Type B pancreatic cell (in vitro differentiated cells): Measurements from ENCODE around the gene MTREX. TPM values are rescaled to one million over a fixed set of nuclear protein-coding genes. Genes with fewer than 3 reads are reported as not detected.
A peak's percentile ranks its signal among the peaks of the same experiment; 100 is the strongest.

Experiments
- DNase-seq: peaks from one replicate; pipeline ENCODE4 v3.0.0; 2021; ENCODE audit warnings: mixed read lengths; ENCODE audit not compliant: unreplicated experiment; ENCODE audit errors: extremely low spot score
- H3K27ac Mint-ChIP-seq: 2 replicates; pipeline ENCODE4 v1.8.0; 2021; ENCODE audit warnings: mild to moderate bottlenecking, mixed read lengths
- H3K27me3 Mint-ChIP-seq: 2 replicates; pipeline ENCODE4 v1.8.0; 2021; ENCODE audit warnings: mixed read lengths
- H3K36me3 Mint-ChIP-seq: 2 replicates; pipeline ENCODE4 v1.8.0; 2021; ENCODE audit warnings: mixed read lengths
- H3K4me1 Mint-ChIP-seq: one replicate; pipeline ENCODE4 v1.8.0; 2021; ENCODE audit warnings: mixed read lengths; ENCODE audit not compliant: unreplicated experiment
- H3K4me3 Mint-ChIP-seq: 2 replicates; pipeline ENCODE4 v1.8.0; 2021; ENCODE audit warnings: mild to moderate bottlenecking, mixed read lengths
- H3K9me3 Mint-ChIP-seq: 2 replicates; pipeline ENCODE4 v1.8.0; 2021; ENCODE audit warnings: mixed read lengths
- total RNA-seq: library from RNA; stranded (reverse); gene quantifications from 2 replicates; pipeline ENCODE4 v1.2.1, GENCODE V29; 2021; ENCODE audit warnings: low replicate concordance
- TF ChIP-seq, protein P1 (sequence below): fragments of 200-600 bp; sonication (generic); conservative IDR thresholded peaks from 2 replicates; pipeline ENCODE4 v1.5.0; 2021; ENCODE audit warnings: antibody characterized with exemption, mild to moderate bottlenecking

Gene MTREX
- total RNA-seq, 1 donor from 2014 or later, result 77.5 TPM

DNA sequence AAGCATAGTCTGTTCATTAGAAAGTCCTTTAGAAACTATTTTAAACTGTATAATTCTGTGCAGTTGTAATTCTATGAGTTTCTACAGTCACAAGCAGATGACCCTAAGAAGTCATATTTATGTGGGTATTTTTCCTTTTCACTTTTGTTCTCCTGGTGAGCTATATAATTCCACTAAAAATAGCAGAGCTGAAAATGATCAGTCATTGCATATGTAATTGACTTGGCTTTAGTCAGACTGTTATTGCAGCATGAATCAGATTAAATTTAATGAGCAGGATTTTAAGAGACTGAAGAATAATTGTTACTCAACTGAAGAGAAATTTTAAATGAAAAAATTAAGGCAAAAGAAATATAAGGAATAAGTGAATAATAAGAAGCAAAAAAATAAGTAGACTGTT is 108.5 kb downstream of the MTREX start:
- H3K4me1 Mint-ChIP-seq, result peaks cover 9% of the 10 kb centered on the region
- H3K27me3 Mint-ChIP-seq, result no peaks in the 10 kb centered on the region
- TF ChIP-seq, protein P1, sequence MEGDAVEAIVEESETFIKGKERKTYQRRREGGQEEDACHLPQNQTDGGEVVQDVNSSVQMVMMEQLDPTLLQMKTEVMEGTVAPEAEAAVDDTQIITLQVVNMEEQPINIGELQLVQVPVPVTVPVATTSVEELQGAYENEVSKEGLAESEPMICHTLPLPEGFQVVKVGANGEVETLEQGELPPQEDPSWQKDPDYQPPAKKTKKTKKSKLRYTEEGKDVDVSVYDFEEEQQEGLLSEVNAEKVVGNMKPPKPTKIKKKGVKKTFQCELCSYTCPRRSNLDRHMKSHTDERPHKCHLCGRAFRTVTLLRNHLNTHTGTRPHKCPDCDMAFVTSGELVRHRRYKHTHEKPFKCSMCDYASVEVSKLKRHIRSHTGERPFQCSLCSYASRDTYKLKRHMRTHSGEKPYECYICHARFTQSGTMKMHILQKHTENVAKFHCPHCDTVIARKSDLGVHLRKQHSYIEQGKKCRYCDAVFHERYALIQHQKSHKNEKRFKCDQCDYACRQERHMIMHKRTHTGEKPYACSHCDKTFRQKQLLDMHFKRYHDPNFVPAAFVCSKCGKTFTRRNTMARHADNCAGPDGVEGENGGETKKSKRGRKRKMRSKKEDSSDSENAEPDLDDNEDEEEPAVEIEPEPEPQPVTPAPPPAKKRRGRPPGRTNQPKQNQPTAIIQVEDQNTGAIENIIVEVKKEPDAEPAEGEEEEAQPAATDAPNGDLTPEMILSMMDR, result no peak
- H3K4me3 Mint-ChIP-seq, result no peak overlapping the region
- no peak overlapping the region for H3K27ac Mint-ChIP-seq
- no peaks in the 10 kb centered on the region for H3K9me3 Mint-ChIP-seq
- peaks cover 17% of the 10 kb centered on the region for H3K36me3 Mint-ChIP-seq
- no peak for DNase-seq

DNA sequence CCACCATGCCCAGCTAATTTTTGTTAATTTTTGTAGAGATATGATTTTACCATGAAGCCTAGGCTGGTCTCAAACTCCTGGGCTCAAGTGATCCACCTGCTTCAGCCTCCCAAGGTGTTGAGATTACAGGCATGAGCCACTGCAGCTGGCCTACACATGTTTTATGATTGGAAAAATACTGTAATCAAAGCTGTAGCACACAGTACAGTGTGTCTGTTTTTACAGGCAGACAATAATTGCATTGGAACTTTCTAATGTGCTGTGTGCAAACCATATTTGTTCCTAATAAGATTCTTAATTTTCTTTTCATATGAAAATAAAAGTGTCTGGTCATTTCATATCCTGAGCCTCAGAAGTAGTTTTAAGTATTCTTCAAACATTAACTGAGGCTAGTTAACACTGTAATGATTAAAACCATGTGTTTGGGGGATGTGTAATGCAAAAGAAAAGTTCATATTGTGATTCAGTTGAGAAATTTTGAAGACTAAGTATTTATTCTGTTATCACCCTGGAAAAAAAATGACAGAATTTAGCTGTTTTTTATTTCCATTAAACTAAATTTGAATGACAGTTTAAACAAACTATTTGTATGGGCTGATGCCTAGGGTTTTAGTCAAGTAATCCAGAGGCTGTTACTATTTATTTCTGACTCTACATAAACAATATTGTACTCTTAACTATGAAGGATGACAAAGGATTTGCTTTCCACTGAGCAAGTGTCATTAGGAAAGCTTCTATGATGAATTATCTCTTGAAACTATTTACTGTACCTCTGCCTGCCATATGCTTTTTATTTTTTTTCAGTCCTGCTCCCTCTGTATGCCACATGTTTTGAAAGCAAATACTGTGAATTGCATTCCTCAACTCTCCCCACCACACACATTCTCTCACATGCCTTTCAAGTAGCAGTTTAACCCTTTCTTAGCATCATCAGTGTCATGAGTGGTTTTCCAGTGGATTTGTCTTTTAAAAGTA is 111.5 kb downstream of the MTREX start:
- TF ChIP-seq, protein P1, result no peak
- Mint-ChIP-seq H3K27ac (peak overlapping the region; percentile 32), H3K9me3 (no peaks in the 10 kb centered on the region), H3K4me1 (peaks cover 9% of the 10 kb centered on the region), H3K4me3 (peak overlapping the region; percentile 10), H3K27me3 (no peaks in the 10 kb centered on the region), H3K36me3 (peaks cover 30% of the 10 kb centered on the region)
- no peak for DNase-seq

DNA sequence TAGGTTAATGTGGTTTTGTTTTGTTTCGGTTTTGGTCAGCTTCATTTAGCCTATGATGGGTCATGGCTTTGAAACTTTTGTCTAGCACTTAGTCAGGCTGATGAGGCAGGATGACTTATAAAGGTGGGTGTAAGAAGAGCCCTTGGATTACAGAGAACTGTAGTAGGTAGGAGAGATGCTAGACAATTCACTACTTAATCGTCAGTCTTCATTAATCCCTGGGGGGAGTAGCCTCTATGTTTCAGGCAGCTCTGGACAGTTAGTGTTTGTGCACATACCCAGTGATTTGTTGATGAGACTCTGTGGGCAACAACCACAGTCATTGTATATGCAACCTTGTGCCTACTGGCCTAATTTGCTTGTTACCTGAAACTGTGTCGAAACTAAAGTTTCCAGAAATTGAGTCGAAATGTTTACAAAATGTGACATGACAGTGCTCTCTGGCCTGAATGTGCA is 113.3 kb downstream of the MTREX start:
- peaks cover 9% of the 10 kb centered on the region for H3K4me1 Mint-ChIP-seq
- no peak for DNase-seq
- TF ChIP-seq, protein P1, result no peak
- no peak overlapping the region for H3K27ac Mint-ChIP-seq
- no peaks in the 10 kb centered on the region for H3K27me3 Mint-ChIP-seq
- no peak overlapping the region for H3K4me3 Mint-ChIP-seq
- H3K36me3 Mint-ChIP-seq, result peaks cover 26% of the 10 kb centered on the region
- no peaks in the 10 kb centered on the region for H3K9me3 Mint-ChIP-seq

- no peak overlapping the region for H3K27ac Mint-ChIP-seq
- DNase-seq, result no peak
- H3K4me1 Mint-ChIP-seq, result no peaks in the 10 kb centered on the region
- H3K27me3 Mint-ChIP-seq, result no peaks in the 10 kb centered on the region
- peaks cover 62% of the 10 kb centered on the region for H3K36me3 Mint-ChIP-seq
- TF ChIP-seq, protein P1, result no peak
- peaks cover 20% of the 10 kb centered on the region for H3K9me3 Mint-ChIP-seq
- H3K4me3 Mint-ChIP-seq, result no peak overlapping the region
Observed at GRCh38 chr5:55426455-55426854, 118.7 kb downstream of the MTREX start.

DNA sequence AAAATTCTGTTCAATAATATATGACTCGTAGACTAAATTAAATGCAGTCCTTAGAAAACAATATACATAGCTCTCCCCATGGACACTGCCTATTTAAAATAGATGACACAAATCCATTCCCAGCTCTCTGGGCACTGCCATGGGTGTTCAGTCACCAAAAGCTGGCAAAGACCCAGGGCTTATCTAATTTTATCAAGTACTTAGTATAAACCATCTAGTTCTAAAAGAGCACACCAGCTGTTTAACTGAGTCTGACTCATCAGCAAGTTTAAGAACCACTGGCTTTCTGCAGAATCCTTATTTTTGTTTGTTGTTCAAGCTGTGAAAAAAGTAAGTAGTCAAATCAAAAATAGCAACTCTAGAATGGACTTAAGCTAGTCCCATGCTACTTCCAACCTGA is 119.4 kb downstream of the MTREX start:
- Mint-ChIP-seq H3K27me3 (no peaks in the 10 kb centered on the region), H3K27ac (no peak overlapping the region), H3K36me3 (peaks cover 65% of the 10 kb centered on the region), H3K4me3 (no peak overlapping the region), H3K4me1 (no peaks in the 10 kb centered on the region), H3K9me3 (peaks cover 22% of the 10 kb centered on the region)
- TF ChIP-seq, protein P1, result no peak
- no peak for DNase-seq
